Activated T-cell treated with anti-CD3 and anti-CD28 coated beads for 24 hours (primary cell): ENCODE data around the gene GPR15LG.
A peak's percentile ranks its signal among the peaks of the same experiment; 100 is the strongest.

Experiments used
- DNase-seq: peaks from one replicate; pipeline ENCODE4 v3.0.0-alpha.2; 2020; ENCODE audit warnings: low read depth

GPR15LG gene

GRCh38 chr10:84193846-84194423, 20.3 kb downstream of the GPR15LG start:
- no peak for DNase-seq

GRCh38 chr10:84194424-84195043, 20.9 kb downstream of the GPR15LG start, which contains the start of gene CDHR1:
CDHR1 (plus strand) TSS chr10:84194537; CDS start chr10:84194761, 224 bp downstream.
- peak; percentile 33 for DNase-seq

GRCh38 chr10:84195044-84195830, 21.6 kb downstream of the GPR15LG start:
- no peak for DNase-seq

GRCh38 chr10:84196083-84196482, 22.5 kb downstream of the GPR15LG start:
- DNase-seq, result no peak

- no peak for DNase-seq
These were observed 23.3 kb downstream of the GPR15LG start for GRCh38 chr10:84196941-84197340.

GRCh38 chr10:84197643-84198042, 24.0 kb downstream of the GPR15LG start:
- no peak for DNase-seq

- no peak for DNase-seq
These were observed 24.8 kb downstream of the GPR15LG start for GRCh38 chr10:84198206-84198915.

- no peak for DNase-seq
These were observed 27.1 kb downstream of the GPR15LG start for GRCh38 chr10:84200537-84201243.

- no peak for DNase-seq
These were observed 27.6 kb downstream of the GPR15LG start for GRCh38 chr10:84201244-84201606.

- DNase-seq, result no peak
These were observed 28.1 kb downstream of the GPR15LG start for GRCh38 chr10:84201682-84202081.

- no peak for DNase-seq
These were observed 28.7 kb downstream of the GPR15LG start for GRCh38 chr10:84202349-84202748.

- DNase-seq, result no peak
These were observed 30.5 kb downstream of the GPR15LG start for GRCh38 chr10:84204122-84204521.

- DNase-seq, result no peak
These were observed 31.0 kb downstream of the GPR15LG start for GRCh38 chr10:84204610-84205009.

GRCh38 chr10:84205049-84205852, 31.6 kb downstream of the GPR15LG start:
- peak; percentile 32 for DNase-seq

- DNase-seq, result no peak
These were observed 32.4 kb downstream of the GPR15LG start for GRCh38 chr10:84205853-84206525.

GRCh38 chr10:84208023-84208422, 34.4 kb downstream of the GPR15LG start:
- DNase-seq, result no peak

GRCh38 chr10:84211566-84211965, 38.0 kb downstream of the GPR15LG start:
- no peak for DNase-seq

- DNase-seq, result no peak
These were observed 38.4 kb downstream of the GPR15LG start for GRCh38 chr10:84212014-84212413.

- DNase-seq, result no peak
These were observed 39.5 kb downstream of the GPR15LG start for GRCh38 chr10:84213076-84213475.

GRCh38 chr10:84214046-84214572, 40.5 kb downstream of the GPR15LG start:
- DNase-seq, result no peak
